ENCODE data around the gene ZNF544. TPM values are rescaled to one million over a fixed set of nuclear protein-coding genes. Genes with fewer than 3 reads are reported as not detected.

Gene ZNF544
- polyA plus RNA-seq, 1 donor from 2014 or later, result 22.7 TPM

DNA sequence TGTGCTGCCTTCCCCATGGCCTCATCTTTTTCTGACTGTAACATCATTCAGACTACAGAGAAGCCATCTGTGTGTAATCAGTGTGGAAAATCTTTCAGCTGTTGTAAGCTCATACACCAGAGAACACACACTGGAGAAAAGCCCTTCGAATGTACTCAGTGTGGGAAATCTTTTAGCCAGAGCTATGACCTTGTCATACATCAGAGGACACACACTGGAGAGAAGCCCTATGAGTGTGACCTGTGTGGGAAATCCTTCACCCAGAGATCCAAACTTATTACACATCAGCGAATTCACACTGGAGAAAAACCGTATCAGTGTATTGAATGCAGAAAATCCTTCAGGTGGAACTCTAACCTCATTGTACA, 32.9 kb downstream of the ZNF544 start:
- H3K4me3 ChIP-seq (ENCODE audit: low read length), result no peak overlapping the region
- H4K20me1 ChIP-seq (ENCODE audit: insufficient read depth), result no peaks in the 10 kb centered on the region
- H3F3A ChIP-seq (ENCODE audit: insufficient read depth, low read length, poor library complexity, severe bottlenecking), result no peaks in the 10 kb centered on the region
- H3K9me3 ChIP-seq (ENCODE audit: low read length), result peaks cover 75% of the 10 kb centered on the region
- H3K79me2 ChIP-seq (replicated peaks; ENCODE audit: insufficient read depth, low read length), result no peaks in the 10 kb centered on the region
- H3K27me3 ChIP-seq (ENCODE audit: insufficient read depth, low read depth, low read length), result no peaks in the 10 kb centered on the region
- no peak overlapping the region for H3K9ac ChIP-seq (ENCODE audit: low read length)
- H2AFZ ChIP-seq (ENCODE audit: low read depth, low read length), result no peak overlapping the region
- H3K4me2 ChIP-seq (ENCODE audit: low read length), result no peak overlapping the region
- TF ChIP-seq, protein P1, sequence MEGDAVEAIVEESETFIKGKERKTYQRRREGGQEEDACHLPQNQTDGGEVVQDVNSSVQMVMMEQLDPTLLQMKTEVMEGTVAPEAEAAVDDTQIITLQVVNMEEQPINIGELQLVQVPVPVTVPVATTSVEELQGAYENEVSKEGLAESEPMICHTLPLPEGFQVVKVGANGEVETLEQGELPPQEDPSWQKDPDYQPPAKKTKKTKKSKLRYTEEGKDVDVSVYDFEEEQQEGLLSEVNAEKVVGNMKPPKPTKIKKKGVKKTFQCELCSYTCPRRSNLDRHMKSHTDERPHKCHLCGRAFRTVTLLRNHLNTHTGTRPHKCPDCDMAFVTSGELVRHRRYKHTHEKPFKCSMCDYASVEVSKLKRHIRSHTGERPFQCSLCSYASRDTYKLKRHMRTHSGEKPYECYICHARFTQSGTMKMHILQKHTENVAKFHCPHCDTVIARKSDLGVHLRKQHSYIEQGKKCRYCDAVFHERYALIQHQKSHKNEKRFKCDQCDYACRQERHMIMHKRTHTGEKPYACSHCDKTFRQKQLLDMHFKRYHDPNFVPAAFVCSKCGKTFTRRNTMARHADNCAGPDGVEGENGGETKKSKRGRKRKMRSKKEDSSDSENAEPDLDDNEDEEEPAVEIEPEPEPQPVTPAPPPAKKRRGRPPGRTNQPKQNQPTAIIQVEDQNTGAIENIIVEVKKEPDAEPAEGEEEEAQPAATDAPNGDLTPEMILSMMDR (IDR thresholded peaks at IDR 0.05; ENCODE audit: poor library complexity, severe bottlenecking), result no peak
- TF ChIP-seq POLR2AphosphoS5 (IDR thresholded peaks at IDR 0.05) (no peak), TAF1 (IDR thresholded peaks at IDR 0.05; ENCODE audit: low read depth) (no peak), RAD21 (conservative IDR thresholded peaks at IDR 0.05) (no peak), SMC3 (conservative IDR thresholded peaks at IDR 0.05; ENCODE audit: poor library complexity) (no peak), MXI1 (conservative IDR thresholded peaks at IDR 0.05; ENCODE audit: poor library complexity, severe bottlenecking) (no peak), EP300 (conservative IDR thresholded peaks at IDR 0.05; ENCODE audit: poor library complexity, severe bottlenecking) (no peak), EZH2 (IDR thresholded peaks at IDR 0.05; ENCODE audit: borderline replicate concordance, insufficient read depth, low read length, poor library complexity, severe bottlenecking) (no peak)
- TF ChIP-seq, protein P2, sequence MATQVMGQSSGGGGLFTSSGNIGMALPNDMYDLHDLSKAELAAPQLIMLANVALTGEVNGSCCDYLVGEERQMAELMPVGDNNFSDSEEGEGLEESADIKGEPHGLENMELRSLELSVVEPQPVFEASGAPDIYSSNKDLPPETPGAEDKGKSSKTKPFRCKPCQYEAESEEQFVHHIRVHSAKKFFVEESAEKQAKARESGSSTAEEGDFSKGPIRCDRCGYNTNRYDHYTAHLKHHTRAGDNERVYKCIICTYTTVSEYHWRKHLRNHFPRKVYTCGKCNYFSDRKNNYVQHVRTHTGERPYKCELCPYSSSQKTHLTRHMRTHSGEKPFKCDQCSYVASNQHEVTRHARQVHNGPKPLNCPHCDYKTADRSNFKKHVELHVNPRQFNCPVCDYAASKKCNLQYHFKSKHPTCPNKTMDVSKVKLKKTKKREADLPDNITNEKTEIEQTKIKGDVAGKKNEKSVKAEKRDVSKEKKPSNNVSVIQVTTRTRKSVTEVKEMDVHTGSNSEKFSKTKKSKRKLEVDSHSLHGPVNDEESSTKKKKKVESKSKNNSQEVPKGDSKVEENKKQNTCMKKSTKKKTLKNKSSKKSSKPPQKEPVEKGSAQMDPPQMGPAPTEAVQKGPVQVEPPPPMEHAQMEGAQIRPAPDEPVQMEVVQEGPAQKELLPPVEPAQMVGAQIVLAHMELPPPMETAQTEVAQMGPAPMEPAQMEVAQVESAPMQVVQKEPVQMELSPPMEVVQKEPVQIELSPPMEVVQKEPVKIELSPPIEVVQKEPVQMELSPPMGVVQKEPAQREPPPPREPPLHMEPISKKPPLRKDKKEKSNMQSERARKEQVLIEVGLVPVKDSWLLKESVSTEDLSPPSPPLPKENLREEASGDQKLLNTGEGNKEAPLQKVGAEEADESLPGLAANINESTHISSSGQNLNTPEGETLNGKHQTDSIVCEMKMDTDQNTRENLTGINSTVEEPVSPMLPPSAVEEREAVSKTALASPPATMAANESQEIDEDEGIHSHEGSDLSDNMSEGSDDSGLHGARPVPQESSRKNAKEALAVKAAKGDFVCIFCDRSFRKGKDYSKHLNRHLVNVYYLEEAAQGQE (IDR thresholded peaks at IDR 0.05; ENCODE audit: borderline replicate concordance), result no peak
- no peaks in the 10 kb centered on the region for H3K9me2 ChIP-seq (ENCODE audit: insufficient read depth, low read length)
- H3K36me3 ChIP-seq (ENCODE audit: insufficient read depth, low read length), result peaks cover 20% of the 10 kb centered on the region
- H3K27ac ChIP-seq (ENCODE audit: low read length), result no peak overlapping the region

DNA sequence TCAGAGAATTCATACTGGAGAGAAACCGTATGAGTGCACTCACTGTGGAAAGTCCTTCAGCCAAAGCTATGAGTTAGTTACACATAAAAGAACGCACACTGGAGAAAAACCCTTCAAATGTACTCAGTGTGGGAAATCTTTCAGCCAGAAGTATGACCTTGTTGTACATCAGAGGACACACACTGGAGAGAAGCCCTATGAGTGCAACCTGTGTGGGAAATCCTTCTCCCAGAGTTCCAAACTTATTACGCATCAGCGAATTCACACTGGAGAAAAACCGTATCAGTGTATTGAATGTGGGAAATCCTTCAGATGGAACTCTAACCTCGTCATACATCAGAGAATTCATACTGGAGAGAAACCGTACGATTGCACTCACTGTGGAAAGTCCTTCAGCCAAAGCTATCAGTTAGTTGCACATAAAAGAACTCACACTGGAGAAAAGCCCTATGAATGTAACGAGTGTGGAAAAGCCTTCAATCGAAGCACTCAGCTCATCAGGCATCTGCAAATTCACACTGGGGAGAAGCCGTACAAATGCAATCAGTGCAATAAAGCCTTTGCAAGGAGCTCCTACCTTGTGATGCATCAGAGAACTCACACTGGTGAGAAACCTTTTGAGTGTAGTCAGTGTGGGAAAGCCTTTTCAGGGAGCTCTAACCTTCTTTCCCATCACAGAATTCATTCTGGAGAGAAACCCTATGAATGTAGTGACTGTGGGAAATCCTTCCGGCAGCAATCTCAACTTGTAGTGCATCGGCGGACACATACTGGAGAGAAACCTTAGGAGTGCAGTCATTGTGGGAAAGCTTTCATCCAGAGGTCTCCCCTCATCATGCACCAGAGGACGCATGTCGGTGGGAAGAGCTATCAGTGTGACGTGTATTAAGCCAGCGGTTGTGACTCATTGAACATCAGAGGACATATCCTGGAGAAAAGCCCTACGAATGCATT, 33.5 kb downstream of the ZNF544 start:
- no peak overlapping the region for H3K27ac ChIP-seq (ENCODE audit: low read length)
- H3K4me3 ChIP-seq (ENCODE audit: low read length), result no peak overlapping the region
- no peaks in the 10 kb centered on the region for H3K9me2 ChIP-seq (ENCODE audit: insufficient read depth, low read length)
- no peak overlapping the region for H2AFZ ChIP-seq (ENCODE audit: low read depth, low read length)
- no peaks in the 10 kb centered on the region for H3K27me3 ChIP-seq (ENCODE audit: insufficient read depth, low read depth, low read length)
- H3K36me3 ChIP-seq (ENCODE audit: insufficient read depth, low read length), result peaks cover 20% of the 10 kb centered on the region
- H3K9me3 ChIP-seq (ENCODE audit: low read length), result peaks cover 77% of the 10 kb centered on the region
- H4K20me1 ChIP-seq (ENCODE audit: insufficient read depth), result no peaks in the 10 kb centered on the region
- no peak overlapping the region for H3K9ac ChIP-seq (ENCODE audit: low read length)
- no peaks in the 10 kb centered on the region for H3F3A ChIP-seq (ENCODE audit: insufficient read depth, low read length, poor library complexity, severe bottlenecking)
- no peaks in the 10 kb centered on the region for H3K79me2 ChIP-seq (replicated peaks; ENCODE audit: insufficient read depth, low read length)
- no peak overlapping the region for H3K4me2 ChIP-seq (ENCODE audit: low read length)
- TF ChIP-seq SMC3 (conservative IDR thresholded peaks at IDR 0.05; ENCODE audit: poor library complexity) (no peak), TAF1 (IDR thresholded peaks at IDR 0.05; ENCODE audit: low read depth) (no peak), EZH2 (IDR thresholded peaks at IDR 0.05; ENCODE audit: borderline replicate concordance, insufficient read depth, low read length, poor library complexity, severe bottlenecking) (no peak), RAD21 (conservative IDR thresholded peaks at IDR 0.05) (no peak), EP300 (conservative IDR thresholded peaks at IDR 0.05; ENCODE audit: poor library complexity, severe bottlenecking) (no peak), POLR2AphosphoS5 (IDR thresholded peaks at IDR 0.05) (no peak), MXI1 (conservative IDR thresholded peaks at IDR 0.05; ENCODE audit: poor library complexity, severe bottlenecking) (no peak)
- TF ChIP-seq, protein P1 (IDR thresholded peaks at IDR 0.05; ENCODE audit: poor library complexity, severe bottlenecking), result no peak
- TF ChIP-seq, protein P2 (IDR thresholded peaks at IDR 0.05; ENCODE audit: borderline replicate concordance), result no peak

Data from neural cell (in vitro differentiated cells).